GM19238 (cell line): ENCODE data around the gene CERS3.

Experiments used
- DNase-seq: peaks from one replicate; pipeline ENCODE4 v3.0.0; 2011; ENCODE audit warnings: low spot score; ENCODE audit not compliant: insufficient read length

The CERS3 gene

DNA sequence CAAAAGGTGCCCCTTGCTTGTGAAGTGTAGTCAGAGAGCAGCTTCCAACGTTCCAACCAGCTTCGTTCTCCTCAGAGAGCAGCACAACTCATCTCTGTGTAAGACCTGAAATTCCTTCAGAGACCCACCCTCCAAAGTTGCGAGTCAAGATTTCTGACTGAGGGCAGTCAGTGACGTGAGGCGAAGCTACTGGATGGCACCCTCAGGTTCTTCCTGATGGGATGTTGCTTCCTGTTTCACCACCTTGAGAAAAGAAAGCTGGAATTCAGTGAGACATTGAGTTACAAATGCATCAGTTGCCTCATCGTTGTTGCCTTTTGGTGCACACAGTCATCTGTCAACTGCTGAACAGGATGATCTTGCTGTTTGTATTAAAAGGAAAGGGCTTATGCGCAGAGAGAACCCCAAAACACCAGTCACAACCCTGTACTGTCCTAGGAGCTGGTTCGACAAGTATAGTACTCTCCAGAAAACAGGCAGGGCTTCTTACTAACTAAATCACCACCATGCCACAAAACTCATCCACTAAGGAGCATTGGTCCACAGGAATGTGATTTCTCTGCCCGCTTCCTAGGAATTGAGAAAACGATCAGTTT, at the start of gene CERS3:
TSS of gene CERS3 (minus strand) at position 118 of the 596 bp plus-strand sequence. CDS start 27,101 bp downstream, outside the sequence.
- DNase-seq, result no peak

DNA sequence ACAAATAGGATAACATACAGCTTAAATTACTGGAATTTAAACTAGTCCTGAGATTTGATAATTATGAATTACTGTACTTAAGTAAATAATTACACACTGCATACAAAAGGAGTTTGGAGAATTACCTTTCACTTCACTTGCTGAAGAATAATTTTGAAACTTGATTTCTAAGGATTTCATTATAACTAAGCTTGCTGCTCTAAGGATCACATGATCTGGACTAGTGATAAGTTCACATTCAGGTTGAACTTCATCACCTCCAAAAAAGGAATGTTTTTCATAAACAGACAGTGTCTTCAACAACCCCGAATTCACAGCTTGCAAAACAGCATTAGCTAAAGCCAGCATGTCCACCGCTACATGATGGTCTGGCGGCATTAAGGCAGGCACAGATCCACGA, 44.8 kb upstream of the CERS3 start:
- DNase-seq, result no peak

- DNase-seq, result no peak
These were observed 43.7 kb upstream of the CERS3 start for GRCh38 chr15:100572362-100572983.

GRCh38 chr15:100571592-100572167, 42.9 kb upstream of the CERS3 start:
- no peak for DNase-seq

DNA sequence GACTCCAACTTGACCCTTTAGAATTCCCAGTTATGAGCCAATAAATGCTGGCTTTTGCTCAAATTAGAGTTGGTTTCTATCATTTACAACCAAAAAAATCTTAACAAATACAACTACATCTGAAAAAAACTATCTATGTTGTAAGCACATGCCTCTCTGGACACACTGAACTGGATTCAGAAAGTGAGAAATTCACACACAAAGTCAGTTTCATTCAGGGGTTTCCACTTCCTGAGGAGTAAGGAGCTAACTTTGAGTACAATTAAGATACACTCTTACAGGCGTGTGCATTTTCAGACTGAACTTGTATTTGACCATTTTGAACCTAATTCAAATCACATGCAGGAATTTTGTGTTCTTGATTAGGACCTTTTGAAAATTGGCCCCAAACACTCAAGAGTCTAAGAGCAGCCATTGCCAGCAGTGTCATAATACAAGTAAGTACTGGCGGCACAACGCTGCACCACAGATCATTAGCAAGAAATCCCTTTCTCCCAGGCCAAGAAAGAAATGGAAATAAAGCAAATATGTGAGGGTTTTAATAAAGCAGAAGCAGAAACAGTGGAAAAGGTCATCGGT, 42.1 kb upstream of the CERS3 start:
- DNase-seq, result peak; percentile 19

DNA sequence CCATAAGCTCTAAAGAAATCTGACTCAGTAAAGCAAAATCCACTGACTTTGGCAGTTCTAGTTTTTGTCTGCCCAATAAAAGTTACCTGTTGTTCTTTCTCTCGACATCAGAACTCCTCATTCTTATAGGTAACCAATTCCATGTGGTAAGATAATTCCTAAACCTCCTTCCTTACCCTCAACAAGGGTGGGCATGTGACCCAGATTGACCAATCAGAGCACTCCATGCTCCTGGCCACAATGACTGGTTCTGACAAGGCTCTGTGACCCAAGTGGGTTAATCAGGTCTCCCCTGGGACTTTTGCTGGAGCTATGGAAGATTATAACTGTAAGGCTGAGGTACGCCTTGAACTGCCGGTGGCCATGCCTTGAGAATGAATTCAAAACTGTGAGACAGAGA, 41.5 kb upstream of the CERS3 start:
- no peak for DNase-seq

DNA sequence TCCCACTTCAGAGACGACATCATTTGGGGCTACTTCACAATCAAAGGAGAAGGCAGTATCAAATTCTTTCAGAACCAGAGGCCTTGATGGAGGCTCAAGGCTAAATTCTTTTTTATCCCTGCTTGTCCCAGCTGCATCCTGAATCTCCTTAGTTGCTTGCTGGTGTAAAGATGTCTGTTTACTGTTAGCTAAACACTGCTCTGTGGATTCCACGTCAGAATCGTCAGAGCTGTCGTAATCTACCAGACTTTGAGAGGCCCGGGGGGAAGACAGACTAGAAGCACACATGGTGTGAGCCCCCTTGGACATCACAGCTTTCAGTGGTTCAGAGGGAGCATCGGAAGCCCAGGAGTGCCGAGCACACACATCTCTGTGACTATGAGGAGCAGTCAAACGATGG, 40.6 kb upstream of the CERS3 start:
- no peak for DNase-seq

DNA sequence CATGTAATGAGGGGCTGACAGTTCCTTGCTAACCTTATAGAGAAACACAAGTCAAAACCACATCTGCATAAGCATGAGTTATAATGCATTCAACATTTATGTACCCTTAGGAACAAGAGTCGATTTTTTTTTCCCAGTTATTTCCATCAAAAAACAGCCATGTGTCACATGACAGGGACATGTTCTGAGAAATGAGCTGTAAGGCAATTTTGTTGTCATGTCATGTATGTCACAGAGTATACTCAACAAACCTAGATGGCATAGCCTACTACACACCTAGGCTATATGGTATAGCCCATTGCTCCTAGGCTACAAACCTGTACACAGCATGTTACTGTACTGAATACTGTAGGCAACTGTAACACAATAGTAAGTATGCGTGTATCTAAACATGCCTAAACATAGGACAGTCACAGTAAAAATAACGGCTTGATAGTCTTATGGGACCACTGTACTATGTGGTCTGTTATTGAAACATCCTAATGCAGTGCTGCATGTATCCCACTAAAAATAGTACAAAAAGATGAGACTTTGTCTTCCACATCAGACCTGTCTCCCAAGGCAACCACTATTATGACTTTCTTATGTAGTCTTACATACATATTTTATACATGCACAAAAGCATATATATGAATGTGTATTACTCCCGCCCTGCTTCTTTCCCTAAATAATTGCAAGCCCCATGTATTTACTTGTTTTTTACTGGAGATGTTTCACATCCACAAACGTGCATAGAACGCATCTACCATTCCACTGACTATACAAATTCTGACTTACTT, 38.3 kb upstream of the CERS3 start:
- DNase-seq, result no peak

DNA sequence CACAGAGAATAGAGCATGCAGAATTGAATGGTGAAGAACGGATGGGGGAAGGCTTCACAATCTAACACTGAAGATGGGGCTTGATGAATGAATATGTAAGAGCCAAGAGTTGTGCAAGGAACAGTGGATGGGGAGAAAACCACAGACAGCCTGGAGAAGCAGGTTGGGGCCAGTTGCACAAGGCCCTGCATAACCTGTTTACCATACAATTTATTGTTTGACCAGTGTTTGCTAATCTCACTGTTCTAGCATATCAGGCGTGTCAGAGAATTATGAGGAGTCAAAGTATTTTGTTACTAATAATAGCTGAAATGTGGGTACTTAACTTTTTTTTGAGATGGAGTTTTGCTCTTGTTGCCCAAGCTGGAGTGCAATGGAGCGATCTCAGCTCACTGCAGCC, 36.8 kb upstream of the CERS3 start:
- no peak for DNase-seq

DNA sequence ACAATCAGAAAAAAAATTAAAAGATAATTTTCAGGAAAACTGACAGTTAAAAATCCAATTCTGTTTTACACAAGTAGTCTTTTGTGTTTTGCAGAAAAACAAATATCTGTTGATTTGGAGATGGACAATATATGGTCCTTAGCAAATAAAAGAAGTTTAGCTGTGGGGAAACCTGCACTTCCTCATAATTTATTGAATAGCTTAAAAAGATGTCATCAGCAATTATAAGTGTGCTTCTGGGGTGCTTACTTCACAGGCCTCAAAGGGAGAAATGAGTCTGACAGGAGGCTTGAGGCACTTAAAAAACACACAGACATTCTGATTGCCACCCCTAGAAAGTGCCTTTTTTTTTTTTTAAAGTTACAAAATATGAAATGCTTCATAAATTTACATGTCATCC, 31.6 kb upstream of the CERS3 start:
- DNase-seq, result no peak

DNA sequence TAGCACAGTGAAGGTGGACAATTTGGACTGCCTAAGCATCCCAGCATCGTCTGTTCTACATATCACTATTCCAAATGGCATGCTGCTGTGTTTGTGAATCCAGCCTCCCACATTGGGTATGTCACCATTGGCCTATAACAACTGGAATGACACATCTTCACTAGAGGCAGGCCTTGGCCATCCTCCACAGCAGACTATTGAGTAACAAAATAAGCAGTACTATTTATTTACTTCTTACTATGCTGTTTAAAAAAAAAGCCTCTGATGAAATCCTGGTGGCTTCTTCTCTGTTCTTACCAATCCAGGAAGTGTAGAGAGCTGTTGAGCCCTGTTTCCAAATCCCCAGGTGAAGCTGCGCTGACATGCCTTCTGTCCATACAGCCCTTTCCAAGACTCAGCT, 30.6 kb upstream of the CERS3 start:
- no peak for DNase-seq

DNA sequence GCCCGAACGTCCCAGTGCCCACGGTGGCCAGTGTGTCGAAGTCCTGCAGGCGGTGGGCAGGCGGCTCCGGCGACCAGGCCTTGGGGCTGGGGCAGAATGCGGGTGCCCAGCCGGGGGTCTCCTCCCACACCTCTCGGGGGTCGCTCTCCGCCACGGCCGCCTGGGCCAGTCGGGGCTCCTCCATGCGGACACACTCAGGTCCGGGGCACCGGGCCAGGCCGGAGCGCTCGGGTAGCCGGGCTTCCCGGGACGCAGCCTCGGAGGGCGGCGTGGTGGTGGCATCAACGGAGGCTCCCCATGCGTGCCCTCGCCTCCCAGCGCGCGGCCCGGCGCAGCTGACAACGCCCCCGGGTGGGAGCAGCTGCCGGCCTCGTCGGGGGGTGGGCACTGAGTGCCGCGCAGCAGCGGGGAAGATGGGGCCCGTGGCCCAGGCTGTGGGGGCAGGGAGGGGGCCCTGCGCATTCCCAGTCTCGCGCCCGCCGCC, 30.1 kb upstream of the CERS3 start:
- DNase-seq, result no peak

GRCh38 chr15:100553468-100553867, 24.7 kb upstream of the CERS3 start:
- DNase-seq, result no peak

DNA sequence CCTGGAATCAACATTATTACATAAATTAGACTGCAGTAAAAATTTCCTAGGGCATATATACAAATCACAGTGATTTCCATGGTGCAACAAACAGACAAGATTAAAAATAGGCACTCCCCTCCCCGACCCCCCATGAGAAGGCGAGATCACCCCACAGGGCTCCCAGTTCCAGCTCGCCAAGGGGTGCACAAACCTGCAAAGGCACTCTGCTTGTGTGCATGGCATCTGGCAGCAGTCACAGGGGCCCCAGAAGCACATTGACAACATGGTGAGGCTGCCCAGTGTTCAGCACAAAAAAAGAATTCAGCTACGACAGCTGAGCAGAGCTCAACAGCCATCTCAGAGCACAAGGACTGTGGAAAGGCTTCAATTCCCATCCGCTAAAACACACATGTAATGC, 19.2 kb upstream of the CERS3 start:
- no peak for DNase-seq

DNA sequence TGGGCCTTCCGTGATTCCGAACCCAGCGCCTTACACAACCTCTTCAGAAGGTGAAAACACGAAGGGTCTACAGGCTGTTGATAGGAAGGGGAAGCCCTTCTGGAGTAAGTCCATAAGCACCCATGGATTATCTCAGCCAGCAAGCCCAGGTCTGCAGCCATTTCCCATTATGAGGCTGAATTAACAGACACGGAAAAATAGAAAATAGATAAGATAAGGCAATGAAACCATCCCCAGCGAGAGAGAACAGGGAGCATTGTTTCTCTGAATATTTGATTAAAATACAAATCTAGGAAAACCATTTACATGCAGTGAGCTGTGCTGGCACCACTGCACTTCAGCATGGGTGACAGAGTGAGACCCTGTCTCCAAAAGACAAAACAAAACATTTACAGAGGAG, 16.2 kb upstream of the CERS3 start:
- no peak for DNase-seq

GRCh38 chr15:100544338-100544841, 15.6 kb upstream of the CERS3 start:
- DNase-seq, result no peak

DNA sequence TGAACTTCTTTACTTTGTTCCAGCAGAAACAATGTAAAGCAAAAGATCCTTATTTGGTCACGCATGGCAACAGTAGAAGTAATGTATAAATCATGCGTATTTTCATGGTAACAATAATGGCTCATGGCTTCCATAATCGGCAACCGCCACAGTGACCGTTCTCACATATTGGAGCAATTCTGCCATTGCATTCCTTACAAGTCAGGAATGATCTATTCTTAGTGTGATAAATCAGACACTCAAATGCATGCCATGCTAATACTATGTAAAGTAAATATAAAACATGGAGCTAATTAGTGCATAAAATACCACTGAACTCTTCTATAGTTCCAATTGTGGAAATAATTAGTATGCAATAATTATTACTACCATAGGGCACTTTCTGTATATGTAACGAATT, 13.5 kb upstream of the CERS3 start:
- DNase-seq, result no peak

DNA sequence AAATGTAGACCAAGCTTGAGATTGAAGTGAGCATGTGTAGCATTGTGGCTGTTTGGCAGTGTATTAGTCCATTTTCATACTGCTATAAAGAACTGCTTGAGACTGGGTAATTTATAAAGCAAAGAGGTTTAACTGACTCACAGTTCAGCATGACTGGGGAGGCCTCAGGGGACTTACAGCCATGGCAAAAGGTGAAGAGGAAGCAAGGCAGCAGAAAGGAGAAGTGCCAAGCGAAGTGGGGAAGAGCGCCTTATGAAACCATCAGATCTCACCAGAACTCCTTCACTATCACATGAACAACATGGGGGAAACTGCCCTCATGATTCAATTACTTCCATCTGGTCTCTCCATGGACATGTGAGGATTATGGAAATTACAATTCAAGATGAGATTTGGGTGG, 8.6 kb upstream of the CERS3 start:
- DNase-seq, result no peak

GRCh38 chr15:100536733-100537132, 8.0 kb upstream of the CERS3 start:
- DNase-seq, result no peak

- DNase-seq, result no peak
These were observed 5.1 kb upstream of the CERS3 start for GRCh38 chr15:100533886-100534285.

DNA sequence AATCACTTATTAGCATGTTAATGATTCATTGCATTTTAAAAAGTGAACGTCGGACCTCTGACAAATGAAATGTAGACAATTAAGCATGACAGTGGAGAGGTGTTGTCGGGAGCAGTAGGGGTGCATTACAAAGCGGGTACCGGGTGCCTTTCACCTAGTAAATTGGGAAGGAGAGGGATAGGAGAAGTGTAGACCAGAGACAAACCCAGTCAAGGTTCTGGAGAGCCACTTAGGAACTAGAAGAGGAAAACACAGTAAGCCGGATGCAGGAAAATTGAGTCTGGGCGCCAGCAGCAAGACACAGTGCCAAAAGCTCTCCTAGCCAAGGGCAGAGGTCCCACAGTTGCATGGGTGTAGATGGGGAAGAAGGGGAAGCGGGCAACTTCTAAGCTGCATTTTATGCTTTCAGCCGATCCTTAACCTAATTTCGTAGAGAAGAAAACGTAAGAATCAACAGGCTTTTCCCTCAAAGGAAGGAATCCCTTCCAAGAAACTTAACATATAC, 3.1 kb upstream of the CERS3 start:
- DNase-seq, result no peak
